SK-N-SH (cell line): ENCODE data around the gene HLA-DQB1. TPM values are rescaled to one million over a fixed set of nuclear protein-coding genes. Genes with fewer than 3 reads are reported as not detected.

Experiments used
- CTCF ChIA-PET: fragments of 300-600, 350-600 bp; formaldehyde crosslinking; extraction: SDS; loops from one replicate; lab custom pipeline; 2021; lab: Yijun Ruan, JAX
- POLR2A ChIA-PET: fragments of 350-600 bp; sonication (Branson Sonifier 250); formaldehyde crosslinking; extraction: SDS; loops from one replicate; lab custom pipeline; 2020; ENCODE audit warnings: antibody characterized with exemption, inconsistent platforms; lab: Yijun Ruan, JAX
- DNase-seq: peaks from one replicate; pipeline ENCODE4 v3.0.0; 2012
- H2AFZ ChIP-seq: fragments of 200-600 bp; sonication (generic); 2 replicates; pipeline ENCODE4 v1.8.1; 2016; ENCODE audit warnings: antibody characterized with exemption, mild to moderate bottlenecking, low read depth
- H3F3A ChIP-seq: fragments of 200-600 bp; sonication (generic); replicated peaks from 2 replicates; pipeline ENCODE3; 2016; ENCODE audit warnings: antibody characterized with exemption, mild to moderate bottlenecking; ENCODE audit not compliant: insufficient read depth
- H3K27ac ChIP-seq, 2 experiments: fragments of 200-500 bp in 1 of 2; fragments of 200-600 bp in 1 of 2; sonication (Bioruptor generic) in 1 of 2; sonication (generic), shearing (Covaris generic) in 1 of 2; 2 replicates each; pipeline versions ENCODE4 v1.5.1 to v1.6.1; 2014 to 2016; ENCODE audit warnings: low read depth in 2 of 2, inconsistent platforms in 1 of 2, low read length in 1 of 2, mild to moderate bottlenecking in 1 of 2, mixed read lengths in 1 of 2
- H3K27me3 ChIP-seq: fragments of 200-600 bp; sonication (generic), shearing (Covaris generic); 2 replicates; pipeline ENCODE4 v1.6.1; 2016; ENCODE audit warnings: mixed run types; ENCODE audit not compliant: insufficient read depth
- H3K36me3 ChIP-seq, 2 experiments: fragments of 200-500 bp in 1 of 2; fragments of 200-600 bp in 1 of 2; sonication (Bioruptor generic) in 1 of 2; sonication (generic) in 1 of 2; replicated peaks in 1 of 2; 2 replicates each; pipeline versions ENCODE3 to v1.5.1; 2014 to 2016; ENCODE audit warnings: low read length in 1 of 2, mild to moderate bottlenecking in 1 of 2; ENCODE audit not compliant: insufficient read depth in 2 of 2, control insufficient read depth in 1 of 2
- H3K4me1 ChIP-seq, 2 experiments: fragments of 200-500 bp in 1 of 2; fragments of 200-600 bp in 1 of 2; sonication (Bioruptor generic) in 1 of 2; sonication (generic), shearing (Covaris generic) in 1 of 2; 2 replicates each; pipeline versions ENCODE4 v1.5.1 to v1.6.1; 2014 to 2016; ENCODE audit warnings: low read depth in 1 of 2, low read length in 1 of 2, mixed run types in 1 of 2; ENCODE audit not compliant: insufficient read depth in 2 of 2, control insufficient read depth in 1 of 2
- H3K4me2 ChIP-seq: fragments of 200-600 bp; sonication (generic), shearing (Covaris generic); 2 replicates; pipeline ENCODE4 v1.6.1; 2017; ENCODE audit warnings: mixed run types
- H3K4me3 ChIP-seq, 2 experiments: fragments of 200-500 bp in 1 of 2; fragments of 200-600 bp in 1 of 2; sonication (Bioruptor generic) in 1 of 2; sonication (generic), shearing (Covaris generic) in 1 of 2; 2 replicates each; pipeline versions ENCODE4 v1.5.1 to v1.8.1; 2014 to 2016; ENCODE audit warnings: low read depth in 2 of 2, inconsistent platforms in 1 of 2, low read length in 1 of 2, mild to moderate bottlenecking in 1 of 2, mixed read lengths in 1 of 2, moderate library complexity in 1 of 2
- H3K79me2 ChIP-seq: fragments of 200-600 bp; sonication (generic); 2 replicates; pipeline ENCODE4 v1.8.1; 2017; ENCODE audit warnings: mild to moderate bottlenecking; ENCODE audit not compliant: insufficient read depth
- H3K9ac ChIP-seq: fragments of 200-600 bp; sonication (generic); 2 replicates; pipeline ENCODE4 v1.6.1; 2017; ENCODE audit warnings: mixed run types
- H3K9me2 ChIP-seq: fragments of 200-600 bp; sonication (generic); 2 replicates; pipeline ENCODE4 v1.6.1; 2017; ENCODE audit warnings: mixed run types
- H3K9me3 ChIP-seq: fragments of 200-600 bp; sonication (generic); 2 replicates; pipeline ENCODE4 v1.6.1; 2017; ENCODE audit warnings: mixed run types, mild to moderate bottlenecking, moderate library complexity
- H4K20me1 ChIP-seq: fragments of 200-600 bp; sonication (generic); 2 replicates; pipeline ENCODE4 v1.6.1; 2017; ENCODE audit warnings: mild to moderate bottlenecking, mixed run types; ENCODE audit not compliant: insufficient read depth
- CHD2 ChIP-seq: fragments of 150-350 bp; IDR thresholded peaks from 2 replicates; pipeline ENCODE4 v1.6.1; 2018; ENCODE audit warnings: low read length; ENCODE audit not compliant: partially characterized antibody
- ELF1 ChIP-seq: IDR thresholded peaks from 2 replicates; pipeline ENCODE4 v1.4.0; 2012
- EZH2phosphoT487 ChIP-seq: fragments of 200-600 bp; sonication (generic); IDR thresholded peaks from 2 replicates; pipeline ENCODE4 v1.6.1; 2017; ENCODE audit warnings: low read depth, mixed run types, mild to moderate bottlenecking, antibody characterized with exemption, moderate library complexity, borderline replicate concordance
- FOSL2 ChIP-seq: IDR thresholded peaks from 2 replicates; pipeline ENCODE4 v1.4.0; 2012; ENCODE audit warnings: low read depth, mild to moderate bottlenecking, moderate library complexity, borderline replicate concordance
- FOXM1 ChIP-seq: IDR thresholded peaks from 2 replicates; pipeline ENCODE4 v1.4.0; 2012; ENCODE audit warnings: low read depth, mild to moderate bottlenecking
- MEF2A ChIP-seq: IDR thresholded peaks from 2 replicates; pipeline ENCODE4 v1.4.0; 2012; ENCODE audit warnings: low read depth, borderline replicate concordance
- RCOR1 ChIP-seq: fragments of 150-350 bp; IDR thresholded peaks from 2 replicates; pipeline ENCODE4 v1.6.1; 2017; ENCODE audit warnings: antibody characterized with exemption, low read length
- SIN3A ChIP-seq: IDR thresholded peaks from 2 replicates; pipeline ENCODE4 v1.6.1; 2012; ENCODE audit warnings: low read depth, mild to moderate bottlenecking, low read length, moderate library complexity, borderline replicate concordance
- SMC3 ChIP-seq: IDR thresholded peaks from 2 replicates; pipeline ENCODE4 v1.6.1; 2012; ENCODE audit warnings: low read depth, low read length, improper control_type of control experiment
- TCF12 ChIP-seq: IDR thresholded peaks from 2 replicates; pipeline ENCODE4 v1.4.0; 2012
- USF1 ChIP-seq: IDR thresholded peaks from 2 replicates; pipeline ENCODE4 v1.4.0; 2012; ENCODE audit warnings: low read depth, borderline replicate concordance
- YY1 ChIP-seq: IDR thresholded peaks from 2 replicates; pipeline ENCODE4 v1.4.0; 2012; ENCODE audit warnings: low read depth, mild to moderate bottlenecking
- WGBS: methylation state at CpG from one replicate; pipeline ENCODE4 v1.1.6; 2017; ENCODE audit warnings: low lambda C conversion rate; 5-methylcytosine and 5-hydroxymethylcytosine counted together
- polyA plus RNA-seq, 3 experiments: library from polyadenylated mRNA; depleted of rRNA; stranded (reverse); fragments of >200 nt; gene quantifications; 2 replicates each; pipeline ENCODE4 v1.2.3, GENCODE V29; 2012

Gene HLA-DQB1
- polyA plus RNA-seq, 1 of the 3 experiments (the other 2 are of a cell fraction): not detected

DNA sequence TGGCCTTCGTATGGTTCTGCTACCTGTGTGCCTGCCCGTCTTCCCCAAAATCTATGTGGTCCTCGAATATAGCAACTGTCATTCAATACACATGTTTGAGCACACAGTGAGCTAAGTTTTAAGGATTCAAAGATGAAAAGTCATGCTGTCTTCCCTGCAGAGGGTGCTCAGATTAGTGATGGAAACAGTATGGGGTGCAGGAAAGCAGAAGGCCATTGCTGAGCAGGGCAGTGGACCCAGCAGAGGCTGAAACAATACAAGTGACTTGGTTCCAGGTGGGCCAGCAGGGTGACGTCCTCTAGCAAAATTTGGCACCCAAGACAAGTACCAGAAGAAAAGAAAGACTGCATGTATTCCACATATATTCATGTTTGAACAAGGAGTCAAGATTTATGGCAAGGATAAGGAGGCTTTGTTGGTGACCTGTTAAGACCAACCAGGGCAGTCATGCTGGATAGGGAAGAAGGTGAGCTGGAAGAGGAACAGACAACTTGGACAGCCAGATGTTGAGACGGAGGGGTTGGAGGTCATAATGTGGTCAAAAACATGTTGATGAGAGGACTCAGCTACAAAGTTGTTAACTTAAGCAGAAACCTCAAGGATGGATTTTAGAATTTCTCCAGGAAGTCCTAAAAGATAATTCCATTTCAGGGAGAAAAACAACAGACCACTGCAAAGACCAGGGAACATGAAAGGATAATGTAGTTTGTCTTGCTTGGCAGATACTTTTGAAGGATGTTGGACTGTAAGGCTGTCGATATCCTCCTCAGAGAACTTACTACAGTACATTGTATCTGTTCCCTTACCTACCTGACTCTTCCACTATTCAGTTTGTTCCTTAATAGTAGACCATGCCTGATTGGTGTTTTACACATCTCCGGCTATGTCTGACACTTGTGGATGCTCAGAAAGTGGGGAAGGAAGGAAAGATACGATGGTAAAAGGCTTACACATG, 26.7 kb downstream of the HLA-DQB1 start:
- Histone ChIP-seq H3K4me3 (no peak overlapping the region), H3K4me1 (no peaks in the 10 kb centered on the region), H4K20me1 (no peaks in the 10 kb centered on the region), H3K9ac (no peak overlapping the region), H3K9me2 (no peaks in the 10 kb centered on the region), H3K27me3 (no peaks in the 10 kb centered on the region), H3K4me2 (no peak overlapping the region), H3K9me3 (no peaks in the 10 kb centered on the region), H3K36me3 (no peaks in the 10 kb centered on the region), H3F3A (no peaks in the 10 kb centered on the region), H3K79me2 (no peaks in the 10 kb centered on the region), H3K27ac (no peak overlapping the region)
- CTCF ChIA-PET: no interaction called here
- no peak for DNase-seq
- TF ChIP-seq EZH2phosphoT487: no peak
- no peak for TF ChIP-seq SIN3A
- no peak for TF ChIP-seq SMC3
- TF ChIP-seq FOSL2: no peak
- no peak for TF ChIP-seq TCF12
- TF ChIP-seq, all 33 proteins: peak for 0
- H2AFZ ChIP-seq: no peak overlapping the region
- POLR2A ChIA-PET: no interaction called here
- WGBS: 3% methylated on average over 8 of the region's 8 CpGs

DNA sequence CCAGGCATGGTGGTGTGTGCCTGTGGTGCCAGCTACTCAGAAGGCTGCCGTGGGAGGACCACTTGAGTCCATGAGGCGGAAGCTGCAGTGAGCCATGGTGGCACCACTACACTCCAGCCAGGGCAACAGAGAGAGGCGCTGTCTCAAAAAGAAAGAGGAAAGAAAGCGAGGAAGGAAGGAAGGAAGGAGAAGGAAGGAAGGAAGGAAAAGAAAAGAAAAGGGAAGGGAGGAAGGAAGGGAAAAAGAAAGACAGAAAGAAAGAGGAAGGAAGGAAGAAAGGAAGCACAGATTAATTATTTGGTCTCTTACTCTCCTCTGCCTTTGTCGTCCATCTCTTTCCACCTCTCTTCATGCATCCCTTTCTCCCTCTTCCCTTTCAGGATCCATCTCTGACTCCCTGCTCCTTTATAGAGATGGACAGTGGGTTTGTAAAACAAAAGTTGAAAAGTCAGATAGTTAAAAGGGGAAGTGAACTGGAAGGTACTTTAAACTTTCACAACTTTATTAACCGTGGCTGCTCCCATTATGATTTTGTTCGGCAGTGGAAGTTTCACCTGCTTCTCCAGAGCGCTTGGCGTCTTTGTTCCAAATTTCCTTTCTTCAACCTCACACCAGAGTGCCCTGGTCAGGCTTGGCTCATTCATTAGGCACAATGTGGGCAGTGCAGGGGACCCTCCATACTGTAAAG, 27.8 kb downstream of the HLA-DQB1 start:
- H3K79me2 ChIP-seq: no peaks in the 10 kb centered on the region
- H3K9me2 ChIP-seq: no peaks in the 10 kb centered on the region
- no peak overlapping the region for H3K27ac ChIP-seq
- H3K9me3 ChIP-seq: no peaks in the 10 kb centered on the region
- no peaks in the 10 kb centered on the region for H3K36me3 ChIP-seq
- no peak for TF ChIP-seq ELF1
- TF ChIP-seq USF1: no peak
- no peak for TF ChIP-seq FOXM1
- no peak for TF ChIP-seq RCOR1
- TF ChIP-seq EZH2phosphoT487: no peak
- TF ChIP-seq YY1: no peak
- no peak for TF ChIP-seq CHD2
- no peak for TF ChIP-seq MEF2A
- H3F3A ChIP-seq: no peaks in the 10 kb centered on the region
- H3K9ac ChIP-seq: no peak overlapping the region
- H3K4me1 ChIP-seq: no peaks in the 10 kb centered on the region
- CTCF ChIA-PET: no interaction called here
- H3K4me2 ChIP-seq: no peak overlapping the region
- no peak overlapping the region for H3K4me3 ChIP-seq
- 2% methylated on average over 9 of the region's 9 CpGs for WGBS
- no peaks in the 10 kb centered on the region for H3K27me3 ChIP-seq
- DNase-seq: no peak
- POLR2A ChIA-PET: no interaction called here
- H4K20me1 ChIP-seq: no peaks in the 10 kb centered on the region
- H2AFZ ChIP-seq: no peak overlapping the region
